Lower lobe of right lung (tissue), 2 donors: ENCODE data around the gene NR6A1. TPM values are rescaled to one million over a fixed set of nuclear protein-coding genes. Genes with fewer than 3 reads are reported as not detected.

Experiments
- ATAC-seq, 2 donors: fragments of 200-7000 bp; cut with Tn5 transposase; one replicate each; pipeline ENCODE4 v1.9.1; 2020 to 2022; ENCODE audit warnings: mild to moderate bottlenecking in 2 of 2, moderate library complexity in 2 of 2
- DNase-seq: peaks from one replicate; pipeline ENCODE4 v3.0.0-alpha.2; 2020
- H3K27ac ChIP-seq: fragments of 200-600 bp; one replicate; pipeline ENCODE4 v1.8.0; 2022
- H3K27me3 ChIP-seq: fragments of 200-600 bp; one replicate; pipeline ENCODE4 v1.8.0; 2022; ENCODE audit warnings: low read depth
- H3K36me3 ChIP-seq: fragments of 200-600 bp; one replicate; pipeline ENCODE4 v1.8.0; 2022; ENCODE audit warnings: mild to moderate bottlenecking
- H3K4me1 ChIP-seq: fragments of 200-600 bp; one replicate; pipeline ENCODE4 v1.8.0; 2022
- H3K4me3 ChIP-seq: fragments of 200-600 bp; one replicate; pipeline ENCODE4 v1.8.0; 2022; ENCODE audit warnings: mild to moderate bottlenecking
- H3K9me3 ChIP-seq: fragments of 200-600 bp; one replicate; pipeline ENCODE4 v1.8.0; 2022
- CTCF ChIP-seq: fragments of 200-600 bp; IDR thresholded peaks from one replicate; pipeline ENCODE4 v1.8.0; 2022; ENCODE audit warnings: antibody characterized with exemption, mild to moderate bottlenecking
- intact Hi-C: fragments of 100-400 bp; cut with DNase I; formaldehyde crosslinking; loops from one replicate; pipeline ENCODE4 v1.11.0; 2022
- total RNA-seq: library from RNA; stranded (reverse); fragmentation: NEBNext Ultra II Directional; extraction: Animal tissue kit (Norgen Biotek cat#: 25700); gene quantifications from one replicate; pipeline ENCODE4 v1.2.1, GENCODE V29; 2021
- donor health status: DM: no; HTN: yes; CAD: no; lungs with severe emphysema.

The NR6A1 gene
- total RNA-seq, 1 donor from 2014 or later = 4.5 TPM

GRCh38 chr9:124513376-124513994 lies 257.6 kb downstream of the NR6A1 start:
- ATAC-seq (peak in 1 of 2 donors; percentile 37), DNase-seq (no peak)

GRCh38 chr9:124512806-124513204 lies 258.3 kb downstream of the NR6A1 start:
- H3K9me3 ChIP-seq = no peaks in the 10 kb centered on the region
- H3K4me1 ChIP-seq = peaks cover 13% of the 10 kb centered on the region
- ATAC-seq = peak in 1 of 2 donors; percentile 34
- no peak for TF ChIP-seq CTCF
- H3K27me3 ChIP-seq = peaks cover 4% of the 10 kb centered on the region
- no peak overlapping the region for H3K4me3 ChIP-seq
- no peaks in the 10 kb centered on the region for H3K36me3 ChIP-seq
- intact Hi-C loops = no loop called here
- no peak for DNase-seq
- no peak overlapping the region for H3K27ac ChIP-seq

More at GRCh38 chr9:124513376-124513994, 257.6 kb downstream of the NR6A1 start:
- intact Hi-C loops = no loop called here
- Histone ChIP-seq H3K4me1 (peaks cover 13% of the 10 kb centered on the region), H3K27ac (no peak overlapping the region), H3K4me3 (no peak overlapping the region), H3K27me3 (peaks cover 4% of the 10 kb centered on the region), H3K9me3 (no peaks in the 10 kb centered on the region), H3K36me3 (no peaks in the 10 kb centered on the region)
- TF ChIP-seq CTCF = no peak

DNA sequence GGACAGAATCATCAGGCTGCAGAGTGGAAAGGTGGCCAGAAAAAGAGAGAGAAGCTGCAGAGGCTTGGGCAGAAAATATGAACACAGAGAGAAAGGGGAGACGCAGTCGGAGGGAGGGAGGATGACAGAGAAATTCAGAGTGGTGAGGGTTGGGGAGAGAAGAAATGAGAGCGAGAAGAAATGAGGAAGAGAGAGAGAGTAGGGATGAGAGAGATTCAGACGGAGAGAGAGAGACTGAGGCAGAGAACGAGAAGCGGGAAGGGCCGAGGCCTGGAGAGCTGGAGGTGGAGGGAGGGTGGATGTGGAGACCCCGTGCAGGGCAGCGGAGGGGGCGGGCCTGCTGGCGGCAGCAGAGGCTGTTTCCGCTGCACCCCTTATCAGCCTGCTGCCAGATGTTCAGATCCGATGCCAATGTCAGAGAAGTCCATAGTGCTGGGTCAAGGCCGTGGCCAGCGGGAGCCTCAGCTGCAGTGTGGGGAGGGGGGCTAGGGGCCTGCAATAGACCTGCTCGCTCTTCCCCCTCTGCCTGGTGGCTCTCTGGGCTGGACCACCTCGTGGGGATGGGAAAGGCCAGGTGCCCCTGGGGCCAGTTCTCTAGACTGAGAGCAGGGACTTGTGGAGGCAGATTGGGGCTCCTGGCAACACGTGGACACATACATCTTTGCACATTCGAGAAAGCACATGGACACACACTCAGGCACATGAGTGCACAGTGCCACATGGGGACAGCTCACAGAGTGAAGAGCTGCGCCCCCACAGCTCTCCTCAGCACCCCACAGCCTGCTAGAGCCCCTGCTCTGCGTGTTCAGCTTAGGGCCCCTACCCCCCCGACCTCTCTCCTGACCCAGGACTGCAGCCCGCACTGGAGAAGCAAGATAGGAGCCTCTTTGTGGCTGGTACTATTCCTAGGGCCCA lies 259.0 kb downstream of the NR6A1 start:
- Histone ChIP-seq H3K4me3 (no peak overlapping the region), H3K4me1 (peaks cover 13% of the 10 kb centered on the region), H3K36me3 (no peaks in the 10 kb centered on the region), H3K9me3 (no peaks in the 10 kb centered on the region), H3K27ac (no peak overlapping the region), H3K27me3 (peaks cover 6% of the 10 kb centered on the region)
- DNase-seq = no peak
- intact Hi-C loops = no loop called here
- TF ChIP-seq CTCF = no peak
- ATAC-seq = peak; percentile 24 to 27

GRCh38 chr9:124511426-124511840 lies 259.7 kb downstream of the NR6A1 start:
- DNase-seq = no peak
- no peak overlapping the region for H3K27ac ChIP-seq
- H3K4me3 ChIP-seq = no peak overlapping the region
- TF ChIP-seq CTCF = no peak
- intact Hi-C loops = no loop called here
- no peak for ATAC-seq
- H3K4me1 ChIP-seq = peaks cover 13% of the 10 kb centered on the region
- H3K27me3 ChIP-seq = peaks cover 13% of the 10 kb centered on the region
- H3K36me3 ChIP-seq = no peaks in the 10 kb centered on the region
- no peaks in the 10 kb centered on the region for H3K9me3 ChIP-seq

DNA sequence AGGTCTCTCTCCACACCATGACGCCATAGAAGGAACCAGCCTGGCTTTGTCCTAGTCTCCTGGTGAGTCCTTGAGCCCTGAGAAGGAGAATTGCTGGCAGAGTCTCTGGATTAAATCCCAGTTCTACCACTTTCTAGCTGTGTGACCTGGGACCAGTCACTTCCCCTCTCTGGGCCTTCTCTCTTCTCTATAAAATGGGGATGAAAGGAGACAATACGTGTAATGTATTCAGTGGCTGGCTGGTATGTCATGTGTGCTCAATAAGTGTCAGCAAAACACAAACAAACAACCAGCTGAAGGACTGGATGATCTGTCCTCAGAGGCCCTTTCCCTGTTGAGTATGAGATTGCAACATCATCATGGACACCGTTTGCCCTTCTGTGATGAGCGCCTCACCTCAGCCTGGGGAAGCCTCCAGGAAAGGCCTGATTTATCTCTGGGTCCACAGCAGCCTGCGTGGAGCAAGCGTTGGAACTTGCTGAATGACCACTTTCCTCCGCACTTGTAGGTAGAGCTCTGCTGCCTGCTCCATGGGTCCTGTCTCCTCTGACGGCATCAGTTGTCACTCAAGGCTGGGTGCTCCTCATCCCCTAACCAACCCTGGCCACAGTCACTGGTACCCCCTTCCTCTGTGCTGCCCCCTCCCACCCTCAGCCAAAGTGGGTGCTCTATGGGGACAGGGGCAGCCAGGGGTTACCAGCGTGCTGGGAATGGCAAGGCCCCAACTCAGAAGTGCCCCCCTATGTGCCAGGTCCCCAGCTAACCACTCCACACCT lies 260.3 kb downstream of the NR6A1 start:
- TF ChIP-seq CTCF = no peak
- no peak for ATAC-seq
- Histone ChIP-seq H3K4me1 (peaks cover 13% of the 10 kb centered on the region), H3K36me3 (no peaks in the 10 kb centered on the region), H3K27ac (no peak overlapping the region), H3K4me3 (no peak overlapping the region), H3K27me3 (peaks cover 16% of the 10 kb centered on the region), H3K9me3 (no peaks in the 10 kb centered on the region)
- intact Hi-C loops = no loop called here
- no peak for DNase-seq
